GM21381 (cell line): Measurements from ENCODE around the gene KY.

ENCODE experiments used
- ATAC-seq: cut with Tn5 transposase; IDR thresholded peaks from one replicate; pipeline ENCODE4 v1.9.1; 2021; ENCODE audit warnings: mild to moderate bottlenecking, moderate library complexity; ENCODE audit not compliant: unreplicated experiment

KY gene

GRCh38 chr3:134675726-134676256 lies 25.0 kb upstream of the KY start:
- no peak for ATAC-seq

GRCh38 chr3:134672571-134672970 lies 21.7 kb upstream of the KY start:
- ATAC-seq: no peak

- no peak for ATAC-seq
Observed at GRCh38 chr3:134667956-134668355, 17.1 kb upstream of the KY start.

GRCh38 chr3:134667406-134667805 lies 16.6 kb upstream of the KY start:
- ATAC-seq: no peak

- no peak for ATAC-seq
Observed at GRCh38 chr3:134666885-134667284, 16.1 kb upstream of the KY start.

- no peak for ATAC-seq
Observed at GRCh38 chr3:134666466-134666865, 15.6 kb upstream of the KY start.

- no peak for ATAC-seq
Observed at GRCh38 chr3:134666052-134666451, 15.2 kb upstream of the KY start.

- ATAC-seq: no peak
Observed at GRCh38 chr3:134665243-134665642, 14.4 kb upstream of the KY start.

GRCh38 chr3:134663721-134664456 lies 13.1 kb upstream of the KY start:
- ATAC-seq: no peak

- no peak for ATAC-seq
Observed at GRCh38 chr3:134660046-134660441, 9.2 kb upstream of the KY start.

GRCh38 chr3:134659391-134660045 lies 8.7 kb upstream of the KY start:
- ATAC-seq: no peak

- ATAC-seq: no peak
Observed at GRCh38 chr3:134658555-134658954, 7.7 kb upstream of the KY start.

GRCh38 chr3:134656211-134656800 lies 5.5 kb upstream of the KY start:
- ATAC-seq: no peak

GRCh38 chr3:134655706-134656105 lies 4.9 kb upstream of the KY start:
- ATAC-seq: no peak

- ATAC-seq: no peak
Observed at GRCh38 chr3:134654031-134654430, 3.2 kb upstream of the KY start.

GRCh38 chr3:134652886-134653630 lies 2.2 kb upstream of the KY start:
- no peak for ATAC-seq

GRCh38 chr3:134652409-134652831 lies 1.6 kb upstream of the KY start:
- no peak for ATAC-seq

- no peak for ATAC-seq
Observed at GRCh38 chr3:134651347-134652041, 672 bp upstream of the KY start.

- ATAC-seq: no peak
Observed at GRCh38 chr3:134649106-134649705, 1.6 kb downstream of the KY start.
